HG02885 (cell line): ENCODE results near the gene TAS2R4.
"Not testable (repeated sequence)": the region's sequence is repeated elsewhere in the genome, so short reads cannot be mapped to it uniquely, and the experiment has no call there.

ENCODE experiments used
- ATAC-seq: cut with Tn5 transposase; IDR thresholded peaks from one replicate; pipeline ENCODE4 v1.9.1; 2021; ENCODE audit warnings: mild to moderate bottlenecking; ENCODE audit not compliant: unreplicated experiment, poor library complexity

The TAS2R4 gene

GRCh38 chr7:141822432-141822831 is 46.0 kb downstream of the TAS2R4 start:
- ATAC-seq: not testable (repeated sequence)
